Activated CD8-positive, alpha-beta T cell treated with anti-CD3 and anti-CD28 coated beads for 36 hours (primary cell): Measurements from ENCODE around the gene FNDC7. TPM values are rescaled to one million over a fixed set of nuclear protein-coding genes. Genes with fewer than 3 reads are reported as not detected.

Experiments
- ATAC-seq: fragments of 200-7000 bp; cut with Tn5 transposase; one replicate; pipeline ENCODE4 v1.10.0; 2021; ENCODE audit warnings: mild to moderate bottlenecking, moderate library complexity
- CTCF ChIA-PET: fragments of 350-600 bp; sonication (Branson Sonifier 250); formaldehyde crosslinking; loops from one replicate; lab custom pipeline; 2021; ENCODE audit warnings: antibody characterized with exemption; lab: Charles Lee
- POLR2A ChIA-PET: fragments of 350-600 bp; sonication (Branson Sonifier 250); formaldehyde crosslinking; loops from one replicate; lab custom pipeline; 2021; ENCODE audit warnings: antibody characterized with exemption; lab: Charles Lee
- DNase-seq: peaks from one replicate; pipeline ENCODE4 v3.0.0-alpha.2; 2020
- H3K27ac Mint-ChIP-seq: one replicate; pipeline ENCODE4 v1.8.0; 2021; ENCODE audit warnings: mild to moderate bottlenecking, mixed read lengths
- H3K27me3 Mint-ChIP-seq: one replicate; pipeline ENCODE4 v1.8.0; 2021; ENCODE audit warnings: mixed read lengths
- H3K36me3 Mint-ChIP-seq: one replicate; pipeline ENCODE4 v1.8.0; 2021; ENCODE audit warnings: low read depth, mixed read lengths
- H3K4me1 Mint-ChIP-seq: one replicate; pipeline ENCODE4 v1.8.0; 2021; ENCODE audit warnings: low read depth, mixed read lengths
- H3K4me3 Mint-ChIP-seq: one replicate; pipeline ENCODE4 v1.8.0; 2021; ENCODE audit warnings: mild to moderate bottlenecking, moderate library complexity, mixed read lengths
- H3K9me3 Mint-ChIP-seq: one replicate; pipeline ENCODE4 v1.8.0; 2021; ENCODE audit warnings: mixed read lengths
- intact Hi-C: fragments of 100-400 bp; cut with micrococcal nuclease; formaldehyde crosslinking; loops from one replicate; pipeline ENCODE4 v1.10.0; 2022
- total RNA-seq, 2 experiments: library from RNA; stranded (reverse); gene quantifications; one replicate each; pipeline ENCODE4 v1.2.3, GENCODE V29; 2021
- TF ChIP-seq, protein P1 (sequence below): fragments of 200-600 bp; IDR thresholded peaks from one replicate; pipeline ENCODE4 v1.8.0; 2022; ENCODE audit warnings: antibody characterized with exemption, mild to moderate bottlenecking

The FNDC7 gene
- total RNA-seq, 2 experiments from 2014 or later = 0.20 TPM; not detected in 1

DNA sequence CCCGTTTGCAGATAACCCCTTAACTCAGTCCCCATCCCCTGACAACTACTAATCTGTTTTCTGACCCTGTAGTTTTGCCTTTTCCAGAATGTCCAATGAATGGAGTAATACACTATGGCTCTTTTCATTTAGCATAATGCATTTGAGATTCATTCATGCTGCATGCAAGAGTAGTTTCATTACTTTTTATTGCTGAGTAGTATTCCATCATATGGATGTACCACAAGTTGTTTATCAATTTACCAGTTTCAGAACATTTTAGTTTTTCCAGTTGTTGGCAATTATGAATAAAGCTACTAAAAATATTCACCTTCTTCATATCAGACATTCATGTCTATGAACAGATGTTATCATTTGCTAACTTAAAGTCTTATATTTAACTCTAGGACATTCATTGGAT, 79.1 kb downstream of the FNDC7 start:
- intact Hi-C loops = no loop called here
- DNase-seq (no peak), ATAC-seq (no peak)
- TF ChIP-seq, protein P1, sequence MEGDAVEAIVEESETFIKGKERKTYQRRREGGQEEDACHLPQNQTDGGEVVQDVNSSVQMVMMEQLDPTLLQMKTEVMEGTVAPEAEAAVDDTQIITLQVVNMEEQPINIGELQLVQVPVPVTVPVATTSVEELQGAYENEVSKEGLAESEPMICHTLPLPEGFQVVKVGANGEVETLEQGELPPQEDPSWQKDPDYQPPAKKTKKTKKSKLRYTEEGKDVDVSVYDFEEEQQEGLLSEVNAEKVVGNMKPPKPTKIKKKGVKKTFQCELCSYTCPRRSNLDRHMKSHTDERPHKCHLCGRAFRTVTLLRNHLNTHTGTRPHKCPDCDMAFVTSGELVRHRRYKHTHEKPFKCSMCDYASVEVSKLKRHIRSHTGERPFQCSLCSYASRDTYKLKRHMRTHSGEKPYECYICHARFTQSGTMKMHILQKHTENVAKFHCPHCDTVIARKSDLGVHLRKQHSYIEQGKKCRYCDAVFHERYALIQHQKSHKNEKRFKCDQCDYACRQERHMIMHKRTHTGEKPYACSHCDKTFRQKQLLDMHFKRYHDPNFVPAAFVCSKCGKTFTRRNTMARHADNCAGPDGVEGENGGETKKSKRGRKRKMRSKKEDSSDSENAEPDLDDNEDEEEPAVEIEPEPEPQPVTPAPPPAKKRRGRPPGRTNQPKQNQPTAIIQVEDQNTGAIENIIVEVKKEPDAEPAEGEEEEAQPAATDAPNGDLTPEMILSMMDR = no peak
- no peaks in the 10 kb centered on the region for H3K27me3 Mint-ChIP-seq
- H3K36me3 Mint-ChIP-seq = peaks cover 54% of the 10 kb centered on the region
- peaks cover 15% of the 10 kb centered on the region for H3K9me3 Mint-ChIP-seq
- CTCF ChIA-PET = interaction anchor here (2.0 kb wide), 1 partner anchor 36 kb away, joined by 6 read pairs; no protein-coding TSS in a partner anchor
- POLR2A ChIA-PET = no interaction called here
- H3K27ac Mint-ChIP-seq = no peak overlapping the region
- no peak overlapping the region for H3K4me3 Mint-ChIP-seq
- no peaks in the 10 kb centered on the region for H3K4me1 Mint-ChIP-seq

Other genes with a start within 250 kb of the FNDC7 start
- gene EEIG2, start 152.8 kb upstream of the FNDC7 start, total RNA-seq = 10 to 100 TPM; 10.4 to 12.6 TPM
- gene HENMT1, start 51.8 kb upstream of the FNDC7 start, total RNA-seq = 10 to 100 TPM; 25.3 to 27.1 TPM
- 10 to 100 TPM; 62.5 to 65.3 TPM for gene PRPF38B, start 20.6 kb upstream of the FNDC7 start, total RNA-seq
- 10 to 100 TPM; 34.4 to 38.3 TPM for gene STXBP3, start 33.8 kb downstream of the FNDC7 start, total RNA-seq
- gene AKNAD1, start 144.2 kb downstream of the FNDC7 start, total RNA-seq = not detected
- 10 to 100 TPM; 10.6 to 11.1 TPM for gene GPSM2, start 164.1 kb downstream of the FNDC7 start, total RNA-seq